Adrenal gland (tissue), 12 donors: ENCODE measurements around the gene CENPV. TPM values are rescaled to one million over a fixed set of nuclear protein-coding genes. Genes with fewer than 3 reads are reported as not detected.
A peak's percentile ranks its signal among the peaks of the same experiment; 100 is the strongest.

Experiments used
- DNase-seq, 7 donors: peaks; one replicate each; pipeline ENCODE4 v3.0.0-alpha.2; 2019 to 2020
- H3K27ac ChIP-seq, 5 donors: fragments of 200-600 bp; sonication (generic) in 4 of 5; 1 replicate in 3 of 5; 2 replicates in 2 of 5; pipeline versions ENCODE4 v1.5.1 to v1.8.0; 2016 to 2020; ENCODE audit warnings: mild to moderate bottlenecking in 1 of 5
- H3K27me3 ChIP-seq: fragments of 200-600 bp; 2 replicates; pipeline ENCODE4 v1.8.0; 2021
- H3K36me3 ChIP-seq, 2 donors: fragments of 200-600 bp; replicated peaks in 1 of 2; 1 replicate in 1 of 2; 2 replicates in 1 of 2; pipeline versions ENCODE4 v1.5.1 to v1.8.0; 2018 to 2022
- H3K4me1 ChIP-seq, 2 donors: fragments of 200-600 bp; replicated peaks in 1 of 2; 1 replicate in 1 of 2; 2 replicates in 1 of 2; pipeline versions ENCODE4 v1.5.1 to v1.8.0; 2018 to 2021
- H3K4me3 ChIP-seq, 4 donors: fragments of 200-600 bp; sonication (generic) in 3 of 4; one replicate each; pipeline ENCODE4 v1.5.1; 2016 to 2018
- H3K9me3 ChIP-seq, 3 donors: fragments of 200-600 bp; sonication (generic) in 1 of 3; replicated peaks in 1 of 3; 1 replicate in 2 of 3; 2 replicates in 1 of 3; pipeline versions ENCODE4 v1.5.1 to v1.8.0; 2016 to 2021
- CTCF ChIP-seq, 6 experiments: fragments of 450-650 bp in 4 of 6; fragments of 200-600 bp in 2 of 6; sonication (generic) in 1 of 6; IDR thresholded peaks; 1 replicate in 5 of 6; 2 replicates in 1 of 6; pipeline versions ENCODE4 v1.5.1 to v1.8.0; 2016 to 2021; ENCODE audit warnings: antibody characterized with exemption in 6 of 6, mild to moderate bottlenecking in 2 of 6, moderate library complexity in 1 of 6
- POLR2A ChIP-seq, 2 donors: fragments of 450-650 bp; IDR thresholded peaks; one replicate each; pipeline ENCODE4 v1.6.1; 2017; ENCODE audit warnings: antibody characterized with exemption in 2 of 2, mild to moderate bottlenecking in 2 of 2, moderate library complexity in 1 of 2
- WGBS, 4 donors: extraction: QIAGEN DNeasy Blood & Tissue Kit in 2 of 4; methylation state at CpG; one replicate each; pipeline versions ENCODE4 v1.1.5 to v1.1.7; 2013 to 2017; 5-methylcytosine and 5-hydroxymethylcytosine counted together
- intact Hi-C, 2 donors: fragments of 100-400 bp; cut with DNase I; formaldehyde crosslinking; loops; one replicate each; pipeline versions ENCODE4 v1.14.1 to v1.15.0; 2022 to 2023
- polyA plus RNA-seq, 3 donors: library from polyadenylated mRNA; stranded (reverse); fragments of 200-250 nt in 2 of 3; fragments of 350-450 nt in 1 of 3; fragmentation: Illumina TruSeq in 1 of 3; extraction: RNeasy Lipid Tissue Mini Kit (QIAGEN cat#74804) in 1 of 3; gene quantifications; one replicate each; pipeline ENCODE4 v1.2.3, GENCODE V29; 2013 to 2014
- total RNA-seq, 9 donors: library from RNA; depleted of rRNA in 4 of 9; stranded (reverse); fragments of >200 nt in 4 of 9; fragments of 120-200 nt in 1 of 9; fragmentation: NEBNext Ultra II Directional in 1 of 9; extraction: Animal tissue kit (Norgen Biotek cat#: 25700) in 1 of 9; gene quantifications; one replicate each; pipeline versions ENCODE4 v1.1.0 to v1.2.4, GENCODE V29; 2013 to 2023
- donor health status: healthy with polysubstance abuse.
- donor health status: Bipolar disorder and iron deficiency.
- donor health status: DM: yes; HTN: yes; CAD: no.
- donor health status: DM: no; HTN: no; CAD: no.
- donor health status: DM: no; HTN: no; CAD: no.
- donor health status: DM: yes; HTN: yes; CAD: no.

CENPV gene
- total and polyA plus RNA-seq, 12 donors: 19.9 to 37.9 (median 28.6) TPM

GRCh38 chr17:16363749-16364536, 10.7 kb upstream of the CENPV start:
- intact Hi-C loops: loop anchor here in 1 of 2 donors (10.0 kb wide), 1 partner anchor 161 kb away; no protein-coding TSS in a partner anchor
- peaks cover 0 to 8% of the 10 kb centered on the region in 2 donors for H3K4me1 ChIP-seq
- peak overlapping the region in 2 of 5 donors; percentile 33 to 59 for H3K27ac ChIP-seq
- no peaks in the 10 kb centered on the region for H3K36me3 ChIP-seq
- TF ChIP-seq POLR2A (IDR thresholded peaks at IDR 0.05) (no peak), CTCF (IDR thresholded peaks at IDR 0.05) (peak; percentile 83 to 96 (median 89))
- H3K27me3 ChIP-seq: no peaks in the 10 kb centered on the region
- no peak overlapping the region for H3K4me3 ChIP-seq
- H3K9me3 ChIP-seq: no peaks in the 10 kb centered on the region
- WGBS, 4 donors: 7 to 14% (median 8%) methylated on average over 6 of the region's 6 CpGs
- DNase-seq: peak; percentile 58 to 90 (median 80)

- peaks cover 0 to 8% of the 10 kb centered on the region in 2 donors for H3K4me1 ChIP-seq
- intact Hi-C loops: loop anchor here in 1 of 2 donors (10.0 kb wide), 1 partner anchor 163 kb away; no protein-coding TSS in a partner anchor
Measured at GRCh38 chr17:16361874-16362273, 8.6 kb upstream of the CENPV start.

GRCh38 chr17:16358394-16358793, 5.1 kb upstream of the CENPV start:
- H3K36me3 ChIP-seq: no peaks in the 10 kb centered on the region
- H3K9me3 ChIP-seq: no peaks in the 10 kb centered on the region
- H3K4me1 ChIP-seq: no peaks in the 10 kb centered on the region
- H3K4me3 ChIP-seq: no peak overlapping the region
- intact Hi-C loops: no loop called here
- TF ChIP-seq POLR2A (IDR thresholded peaks at IDR 0.05) (no peak), CTCF (IDR thresholded peaks at IDR 0.05) (no peak)
- H3K27me3 ChIP-seq: no peaks in the 10 kb centered on the region
- no peak overlapping the region for H3K27ac ChIP-seq
- DNase-seq: no peak

More at GRCh38 chr17:16361874-16362273, 8.6 kb upstream of the CENPV start:
- Histone ChIP-seq H3K4me3 (no peak overlapping the region), H3K36me3 (no peaks in the 10 kb centered on the region), H3K9me3 (no peaks in the 10 kb centered on the region), H3K27ac (no peak overlapping the region), H3K27me3 (no peaks in the 10 kb centered on the region)
- WGBS, 4 donors: 80 to 86% (median 84%) methylated on average over 8 of the region's 8 CpGs
- no peak for DNase-seq
- TF ChIP-seq CTCF (IDR thresholded peaks at IDR 0.05): no peak
- TF ChIP-seq POLR2A (IDR thresholded peaks at IDR 0.05): no peak

GRCh38 chr17:16354585-16354984, 1.3 kb upstream of the CENPV start:
- H3K9me3 ChIP-seq: no peaks in the 10 kb centered on the region
- H3K4me1 ChIP-seq: peaks cover 7 to 13% of the 10 kb centered on the region in 2 donors
- no peaks in the 10 kb centered on the region for H3K36me3 ChIP-seq
- intact Hi-C loops: no loop called here
- DNase-seq: peak in 1 of 7 donors; percentile 10
- TF ChIP-seq POLR2A (IDR thresholded peaks at IDR 0.05) (no peak), CTCF (IDR thresholded peaks at IDR 0.05) (no peak)
- WGBS, 4 donors: 90 to 94% (median 93%) methylated on average over 14 of the region's 14 CpGs
- H3K4me3 ChIP-seq: no peak overlapping the region
- no peak overlapping the region for H3K27ac ChIP-seq
- H3K27me3 ChIP-seq: no peaks in the 10 kb centered on the region
